Muscle of arm (tissue), 12 donors: ENCODE measurements around the gene PYGO2. TPM values are rescaled to one million over a fixed set of nuclear protein-coding genes. Genes with fewer than 3 reads are reported as not detected.

ENCODE experiments used
- DNase-seq: peaks from one replicate; pipeline ENCODE4 v3.0.0-alpha.2; 2013
- polyA plus RNA-seq, 12 donors: library from polyadenylated mRNA; unstranded; fragments of 120-200 nt; gene quantifications; one replicate each; pipeline ENCODE4 v1.2.1, GENCODE V29; 2013; ENCODE audit not compliant: insufficient read length in 12 of 12

PYGO2 gene
- polyA plus RNA-seq, 12 donors: 21.7 to 39.5 (median 28.7) TPM; not detected in 1

DNA sequence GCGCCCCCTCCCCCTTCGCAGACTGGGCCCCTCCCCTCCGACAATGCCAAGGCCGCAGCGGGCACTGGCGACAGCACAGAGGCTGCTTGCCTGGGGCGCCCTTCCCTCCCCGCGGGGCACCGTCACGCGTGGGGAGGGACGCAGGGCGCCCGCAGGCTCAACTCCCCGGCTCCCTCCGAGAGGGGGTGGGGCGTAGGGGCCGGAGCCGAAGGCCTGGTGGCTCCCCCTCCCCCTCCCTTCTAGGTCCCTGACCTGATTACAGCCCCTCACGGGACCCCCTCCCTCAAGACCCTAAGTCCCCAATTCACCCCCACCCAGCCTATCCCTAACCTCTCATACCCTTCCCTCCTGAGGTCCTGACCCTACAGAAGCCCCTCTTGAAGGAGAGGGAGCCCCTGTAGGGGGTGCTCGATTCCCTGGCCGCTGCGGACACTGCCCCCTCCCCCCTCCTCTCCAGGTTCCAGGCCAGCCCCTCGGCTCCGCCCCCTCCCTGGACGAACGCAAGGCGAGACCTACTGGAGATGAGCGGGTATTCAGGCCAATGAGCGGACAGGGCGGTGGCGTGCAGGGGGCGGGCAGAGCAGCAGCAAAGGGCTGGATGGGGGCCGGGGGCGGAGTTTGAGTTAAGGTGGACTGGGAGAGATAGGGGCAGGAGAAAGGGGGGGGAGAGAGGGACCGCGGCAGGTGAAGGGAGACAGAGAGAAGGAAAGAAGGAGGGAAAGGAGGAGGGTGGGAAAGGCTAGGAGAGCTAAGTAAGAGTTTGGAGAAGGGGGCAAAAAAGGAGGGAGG is 40.3 kb upstream of the PYGO2 start:
- DNase-seq: peak; percentile 100

DNA sequence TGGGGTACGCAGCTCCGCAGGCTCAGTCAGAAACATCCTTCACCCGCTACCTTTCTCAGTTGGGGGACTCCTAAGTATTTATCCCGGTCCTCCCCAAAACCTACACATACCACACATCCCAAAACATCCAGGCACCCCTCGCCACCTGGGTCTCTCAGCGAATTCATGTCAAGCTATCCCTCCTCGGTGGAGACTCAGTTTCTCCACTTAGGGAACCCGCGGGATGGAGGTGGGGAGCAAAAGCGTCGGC is 39.8 kb upstream of the PYGO2 start:
- DNase-seq: no peak

DNA sequence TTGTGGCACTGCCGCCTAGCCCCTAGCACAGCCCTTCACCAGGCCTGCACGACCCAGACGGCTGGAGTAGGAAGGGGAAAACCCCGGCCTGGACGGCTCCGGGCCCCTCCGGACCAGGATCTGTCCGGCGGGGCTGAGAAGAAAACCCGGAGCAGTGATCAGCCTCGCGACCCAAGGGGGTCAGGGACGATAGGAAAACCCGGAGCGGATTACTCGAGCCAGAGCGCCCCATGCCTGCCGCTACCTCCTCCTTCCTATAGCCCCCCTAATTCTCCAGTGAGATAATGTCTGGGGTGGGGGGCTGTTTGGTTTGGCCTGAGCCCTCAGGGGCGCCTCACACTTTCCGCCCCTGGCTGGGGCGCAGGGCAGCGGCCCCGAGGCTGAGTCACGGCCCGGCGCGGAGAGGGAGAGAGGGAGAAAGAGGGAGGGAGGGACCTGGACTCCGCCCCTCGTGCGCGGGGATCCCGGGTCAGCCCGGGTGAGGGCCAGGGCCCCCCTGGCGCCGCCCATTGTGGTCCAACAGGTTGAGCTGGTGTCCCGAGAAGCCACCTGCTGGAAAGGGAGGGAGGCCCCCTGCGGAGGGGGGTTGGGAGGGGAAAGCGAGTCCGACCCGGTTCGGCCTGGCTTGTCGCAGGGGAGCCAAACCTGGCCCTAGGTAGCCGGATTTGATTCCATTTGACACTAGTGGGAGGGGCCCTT is 39.3 kb upstream of the PYGO2 start:
- peak; percentile 93 for DNase-seq

DNA sequence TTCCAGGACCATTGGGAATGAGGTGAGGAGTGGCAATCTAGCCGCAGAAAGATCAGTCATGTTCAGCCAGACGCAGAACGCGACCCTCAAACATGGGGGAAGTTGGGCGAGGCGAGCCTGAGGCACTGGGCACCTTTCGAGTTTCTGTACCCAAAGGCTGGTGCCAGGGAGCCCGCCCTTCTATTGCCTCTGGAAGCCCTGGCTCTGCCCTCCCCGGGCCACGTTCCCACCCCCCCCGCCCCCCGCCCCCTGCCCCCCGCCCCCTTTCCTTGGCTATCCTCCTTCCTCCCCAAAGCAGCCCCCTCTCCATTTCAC is 38.8 kb upstream of the PYGO2 start:
- DNase-seq: peak; percentile 35

DNA sequence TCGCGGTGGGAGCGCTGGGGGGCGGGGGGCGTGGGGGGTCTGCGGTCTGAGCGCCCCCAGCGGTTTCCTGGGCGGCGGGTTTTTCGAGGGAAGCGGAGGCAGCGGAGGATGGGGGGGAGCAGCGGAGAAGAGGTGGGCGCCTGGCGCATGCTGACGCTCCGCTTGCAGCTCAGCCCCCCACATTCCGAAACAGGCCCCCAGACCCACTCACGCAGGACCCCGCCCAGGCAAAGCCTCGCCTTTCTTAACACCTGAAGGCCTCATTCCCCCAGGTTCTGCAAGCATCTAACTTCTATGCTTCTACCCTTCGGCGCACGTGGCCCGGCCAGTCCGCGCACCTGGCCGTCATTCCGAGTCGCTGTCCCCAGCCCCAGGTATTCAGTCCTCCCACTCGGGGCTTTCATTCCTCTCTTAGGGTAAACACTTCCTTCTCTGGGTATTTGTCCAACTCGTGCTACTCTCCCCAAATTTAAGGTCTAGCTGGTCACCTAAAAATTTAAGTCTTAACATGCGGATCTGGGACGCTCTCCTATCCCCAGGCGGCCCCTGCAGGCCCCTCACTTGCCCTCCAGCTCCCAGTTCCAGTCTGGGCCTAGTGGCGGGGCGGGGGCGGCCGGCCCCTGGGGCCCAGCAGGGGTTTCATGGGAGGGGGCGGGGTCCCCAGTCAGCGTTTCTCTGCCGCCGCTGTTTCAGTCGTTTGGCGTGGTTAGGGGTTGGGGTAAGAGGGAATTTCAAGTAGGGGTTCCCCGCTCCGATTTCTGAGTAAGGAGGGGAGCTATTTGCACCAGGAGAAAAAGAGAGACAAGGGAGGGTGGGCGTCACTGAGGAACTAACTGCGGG is 38.2 kb upstream of the PYGO2 start:
- no peak for DNase-seq

DNA sequence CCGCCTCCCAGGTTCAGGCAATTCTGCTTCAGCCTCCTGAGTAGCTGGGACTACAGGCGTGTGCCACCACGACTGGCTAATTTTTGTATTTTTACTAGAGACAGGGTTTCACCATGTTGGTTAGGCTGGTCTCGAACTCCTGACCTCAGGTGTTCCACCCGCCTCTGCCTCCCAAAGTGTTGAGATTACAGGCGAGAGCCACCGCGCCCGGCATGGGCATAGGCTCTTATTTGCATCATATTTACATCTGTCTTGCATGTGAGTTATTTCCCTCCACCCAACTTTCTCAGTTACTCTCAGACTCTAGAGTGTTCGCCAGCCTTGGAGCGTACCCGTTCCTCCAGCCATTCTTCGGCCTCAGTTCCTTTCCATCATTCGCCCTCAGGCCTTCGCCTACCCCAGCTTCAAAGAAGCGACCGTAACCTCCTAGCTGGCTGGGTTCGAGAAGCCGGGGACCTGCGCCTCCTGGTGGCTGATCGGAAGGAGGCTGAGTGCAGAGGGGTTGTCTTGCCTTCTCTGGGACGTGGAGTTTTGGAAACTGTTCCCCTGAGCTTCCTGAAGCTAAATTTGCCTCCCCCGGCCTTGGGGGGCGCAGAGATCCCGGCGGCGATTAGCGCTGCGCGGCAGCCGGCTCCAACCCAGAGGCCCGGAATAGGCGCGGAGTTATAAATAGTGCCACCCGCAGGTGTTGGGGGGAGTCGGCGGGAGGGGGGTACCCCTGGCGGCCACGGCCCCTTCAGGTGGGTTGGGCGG is 37.4 kb upstream of the PYGO2 start:
- peak; percentile 75 for DNase-seq

DNA sequence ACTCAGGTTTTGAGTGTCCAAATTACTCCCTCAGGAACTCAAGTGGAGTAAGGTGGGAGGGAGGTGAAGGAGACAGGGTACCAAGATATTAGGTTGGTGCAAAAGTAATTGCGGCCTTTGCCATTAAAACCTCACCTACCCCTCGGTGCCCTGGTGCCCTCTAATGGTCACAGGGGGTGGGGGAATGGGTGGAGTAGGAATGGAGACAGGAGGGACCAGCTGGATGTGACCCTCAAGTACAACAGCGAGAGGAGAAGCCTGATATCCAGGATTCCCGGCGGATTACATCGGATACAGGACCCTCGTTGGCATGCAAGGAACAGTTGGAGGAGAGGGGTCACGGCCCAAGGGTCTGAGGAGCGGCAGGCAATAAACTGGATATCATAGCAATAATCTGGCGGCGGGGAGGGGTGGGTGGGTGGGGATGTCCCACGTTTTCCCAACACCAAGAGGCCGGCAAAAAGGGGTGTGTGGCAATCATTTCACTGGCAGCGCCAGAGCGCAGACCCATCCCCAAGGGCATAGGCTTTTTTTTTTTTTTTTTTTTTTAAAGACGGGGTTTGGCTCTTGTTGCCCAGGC is 36.7 kb upstream of the PYGO2 start:
- DNase-seq: no peak

DNA sequence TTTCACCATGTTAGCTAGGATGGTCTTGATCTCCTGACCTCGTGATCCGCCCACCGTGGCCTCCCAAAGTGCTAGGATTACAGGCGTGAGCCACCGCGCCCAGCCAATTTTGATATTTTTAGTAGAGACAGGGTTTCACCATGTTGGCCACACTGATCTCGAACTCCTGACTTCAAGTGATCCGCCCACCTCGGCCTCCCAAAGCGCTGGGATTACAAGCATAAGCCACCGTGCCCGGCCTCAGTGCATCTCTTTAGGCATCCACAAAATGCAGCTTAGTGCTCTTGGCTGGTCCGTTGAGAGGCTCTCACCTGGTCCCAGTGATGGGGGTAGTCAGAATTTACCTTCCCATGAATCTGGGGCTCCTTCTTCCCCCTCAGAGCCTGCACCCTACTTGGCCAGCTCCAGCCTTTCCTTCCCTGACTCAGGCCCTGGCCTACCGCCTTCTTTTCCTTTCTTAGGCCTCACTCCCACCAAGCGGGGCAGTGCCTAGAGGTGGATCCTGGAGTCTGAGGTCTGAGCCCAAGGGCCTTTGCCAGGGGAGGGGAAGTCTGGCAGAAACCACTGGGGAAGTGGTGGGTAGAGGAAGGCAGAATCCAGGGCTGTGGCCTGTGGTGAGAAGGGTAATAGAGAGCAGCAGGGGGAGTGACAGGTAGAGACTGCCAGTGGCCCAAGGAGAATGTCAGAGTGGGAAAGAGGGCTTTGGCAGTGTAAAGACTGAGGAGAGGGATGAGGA is 35.6 kb upstream of the PYGO2 start:
- DNase-seq: no peak

DNA sequence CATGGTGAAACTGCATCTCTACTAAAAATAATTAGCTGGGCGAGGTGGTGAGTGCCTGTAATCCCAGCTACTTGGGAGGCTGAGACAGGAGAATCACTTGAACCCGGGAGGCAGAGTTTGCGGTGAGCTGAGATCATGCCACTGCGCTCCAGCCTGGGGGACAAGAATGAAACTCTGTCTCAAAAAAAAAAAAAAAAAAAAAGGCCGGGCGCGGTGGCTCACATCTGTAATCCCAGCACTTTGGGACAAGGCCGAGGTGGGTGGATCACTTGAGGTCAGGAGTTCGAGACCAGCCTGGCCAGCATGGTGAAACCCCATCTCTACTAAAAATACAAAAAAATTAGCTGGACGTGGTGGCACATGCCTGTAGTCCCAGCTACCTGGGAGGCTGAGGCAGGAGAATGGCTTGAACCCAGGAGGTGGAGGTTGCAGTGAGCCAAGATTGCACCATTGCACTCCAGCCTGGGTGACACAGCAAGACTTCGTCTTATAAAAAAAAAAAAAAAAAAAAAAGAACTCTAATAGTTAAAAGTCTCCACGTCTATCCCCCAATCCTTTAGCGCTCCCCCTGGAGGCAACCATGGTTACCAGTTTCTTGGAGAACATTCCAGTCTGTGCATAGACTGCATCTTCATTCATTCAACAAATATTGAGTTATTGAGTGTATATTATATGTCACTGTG is 33.9 kb upstream of the PYGO2 start:
- DNase-seq: peak; percentile 58

DNA sequence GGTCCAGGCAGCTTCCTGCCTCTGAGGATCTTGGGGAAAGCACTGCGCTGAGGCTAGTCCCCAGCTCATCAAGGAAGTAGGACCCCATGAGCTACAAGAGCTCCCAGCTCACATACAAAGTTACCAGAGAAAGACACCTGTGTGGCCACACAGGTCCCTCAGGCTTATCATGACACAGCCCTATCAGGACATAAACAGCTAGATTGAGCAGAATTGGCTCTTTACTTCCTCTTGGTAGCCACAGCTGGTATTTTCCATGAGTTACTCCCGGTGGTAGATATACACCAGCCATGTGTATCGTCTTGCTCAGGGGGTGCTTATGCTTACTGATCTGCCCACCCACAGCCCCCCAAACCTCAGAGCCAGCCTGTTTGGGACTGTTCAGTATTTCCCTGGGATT is 33.0 kb upstream of the PYGO2 start:
- DNase-seq: no peak

DNA sequence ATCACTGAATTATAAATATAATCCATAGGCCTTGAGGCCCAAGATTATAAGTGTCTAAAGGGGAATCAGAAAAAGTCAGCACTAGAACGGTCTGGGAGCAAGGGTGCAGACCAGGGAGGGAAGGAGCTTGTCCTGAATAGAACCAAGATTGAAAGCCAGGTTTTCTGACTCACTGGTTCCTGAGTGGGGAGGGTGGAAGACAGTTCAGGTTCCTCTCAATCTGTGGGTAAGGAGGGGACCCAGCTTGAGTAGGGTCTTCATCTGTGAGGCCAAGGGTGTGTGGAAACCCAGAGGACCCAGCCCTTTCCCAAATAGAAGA is 32.6 kb upstream of the PYGO2 start:
- DNase-seq: no peak

DNA sequence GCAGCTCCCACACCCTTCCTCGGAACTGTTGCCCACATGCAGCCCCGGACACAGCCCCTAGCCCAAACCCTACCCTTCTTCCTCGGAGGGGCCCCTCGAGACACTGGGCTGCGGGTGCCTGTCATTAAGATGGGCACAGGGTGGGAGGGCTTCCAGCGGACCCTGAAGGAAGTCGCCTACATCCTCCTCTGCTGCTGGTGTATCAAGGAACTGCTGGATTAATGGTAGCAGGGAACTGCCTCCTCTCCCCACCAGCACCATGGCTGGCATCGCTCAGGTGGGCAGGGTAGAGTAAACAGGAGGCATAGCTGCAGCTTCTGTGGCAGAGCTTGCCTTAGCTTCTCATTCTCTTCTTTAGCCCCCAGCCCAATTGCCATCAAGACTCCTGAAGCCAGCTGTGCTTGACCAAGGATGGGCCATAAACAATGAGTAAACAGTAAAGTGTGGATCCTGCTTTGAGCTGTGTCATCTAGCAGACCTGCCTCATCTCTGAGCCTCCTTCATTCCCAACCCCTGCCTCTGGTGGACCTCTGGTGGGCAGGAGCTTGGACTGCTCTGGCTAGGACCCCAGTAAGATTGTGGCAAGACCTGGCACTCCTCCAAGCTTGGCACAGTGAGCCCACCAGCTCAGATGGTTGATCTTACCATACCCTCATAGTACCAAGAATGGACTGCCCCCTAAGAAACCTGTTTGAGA is 32.1 kb upstream of the PYGO2 start, which contains the start of gene LENEP:
Gene LENEP (plus strand): TSS at position 15 of the 697 bp plus-strand sequence. CDS start 22 bp downstream, at position 37.
- DNase-seq: no peak

DNA sequence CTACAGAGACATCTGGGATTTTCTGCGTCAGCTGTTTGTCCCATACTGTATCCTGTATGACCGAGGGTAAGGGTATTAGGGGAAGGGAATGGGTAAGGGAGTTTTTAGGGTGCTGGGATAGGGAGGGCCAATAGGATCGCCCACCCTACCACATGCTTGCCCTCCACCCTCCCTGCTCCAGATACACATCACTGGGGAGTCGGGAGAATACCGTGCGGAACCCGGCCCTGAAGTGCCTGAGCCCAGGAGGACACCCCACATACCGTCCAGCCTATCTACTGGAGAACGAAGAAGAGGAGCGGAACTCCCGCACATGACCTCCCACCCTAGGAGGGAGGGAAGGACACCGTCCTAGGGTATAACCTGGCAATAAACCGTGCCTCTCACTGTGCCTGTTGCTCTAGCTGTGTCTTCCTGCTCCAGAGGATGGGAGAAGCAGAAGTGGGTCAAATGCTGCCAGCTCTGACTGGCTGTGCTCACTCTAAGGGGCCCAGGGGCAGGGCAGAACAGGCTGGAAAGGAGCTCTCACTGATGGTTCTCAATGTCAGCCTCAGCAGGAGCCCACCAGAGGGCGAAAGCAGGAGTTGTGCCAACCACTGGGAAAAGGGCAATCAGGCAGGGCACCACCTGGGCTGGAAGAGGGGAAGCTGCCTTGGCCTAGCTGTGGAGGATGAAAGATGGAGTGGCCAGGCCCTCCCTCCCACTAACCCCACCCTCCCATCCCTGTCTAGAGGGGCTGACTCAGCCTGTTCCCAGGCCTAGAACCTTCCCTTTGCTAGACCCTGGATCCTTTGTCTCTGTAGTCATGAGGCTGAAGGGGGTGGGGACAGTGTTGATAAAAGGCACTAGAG is 31.4 kb upstream of the PYGO2 start:
- no peak for DNase-seq

DNA sequence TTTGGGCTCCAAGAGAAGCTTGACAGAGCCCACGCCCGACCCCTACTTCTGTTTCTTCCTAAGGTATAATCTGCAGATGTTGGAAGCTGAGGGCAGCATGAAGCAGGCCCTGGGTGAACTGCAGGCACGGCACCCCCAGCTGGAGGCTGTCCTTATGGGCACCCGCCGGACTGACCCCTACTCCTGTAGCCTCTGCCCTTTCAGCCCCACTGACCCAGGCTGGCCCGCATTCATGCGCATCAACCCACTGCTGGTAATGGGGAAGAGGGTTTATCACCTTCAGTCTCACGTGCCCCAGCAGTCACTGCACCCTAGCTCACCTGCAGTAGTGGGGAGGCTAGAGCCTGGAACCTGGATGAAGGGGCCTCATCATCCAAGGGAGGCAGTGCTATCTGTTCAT is 28.7 kb upstream of the PYGO2 start:
- no peak for DNase-seq

DNA sequence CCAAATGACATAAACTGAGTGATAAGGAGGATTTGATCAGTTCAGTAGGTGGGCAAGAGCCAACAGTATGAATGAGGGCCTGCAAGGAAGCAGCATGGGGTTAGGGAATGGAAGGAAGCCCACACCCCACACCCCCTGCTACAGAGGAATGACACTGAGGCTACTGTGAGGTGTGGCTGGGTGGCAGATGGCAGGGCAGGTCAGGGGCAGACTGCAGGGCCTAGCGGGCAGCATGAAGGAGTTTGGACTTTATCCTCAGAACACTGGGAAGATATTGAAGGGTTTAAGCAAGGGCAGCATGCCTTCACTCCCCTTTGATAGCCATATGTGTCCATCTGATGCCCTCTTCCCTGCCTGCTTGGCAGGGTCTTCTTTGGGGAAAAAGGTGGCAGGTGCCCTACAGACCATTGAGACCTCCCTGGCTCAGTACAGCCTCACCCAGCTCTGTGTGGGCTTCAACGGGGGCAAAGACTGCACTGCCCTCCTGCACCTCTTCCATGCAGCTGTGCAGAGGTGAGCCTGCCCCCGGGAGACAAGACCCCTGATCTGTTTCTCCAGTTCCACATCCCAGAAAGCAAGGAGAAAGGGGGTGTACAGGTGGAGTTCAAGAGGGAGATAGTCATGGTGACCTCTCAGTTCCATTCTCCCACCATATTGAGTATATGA is 27.7 kb upstream of the PYGO2 start:
- no peak for DNase-seq

DNA sequence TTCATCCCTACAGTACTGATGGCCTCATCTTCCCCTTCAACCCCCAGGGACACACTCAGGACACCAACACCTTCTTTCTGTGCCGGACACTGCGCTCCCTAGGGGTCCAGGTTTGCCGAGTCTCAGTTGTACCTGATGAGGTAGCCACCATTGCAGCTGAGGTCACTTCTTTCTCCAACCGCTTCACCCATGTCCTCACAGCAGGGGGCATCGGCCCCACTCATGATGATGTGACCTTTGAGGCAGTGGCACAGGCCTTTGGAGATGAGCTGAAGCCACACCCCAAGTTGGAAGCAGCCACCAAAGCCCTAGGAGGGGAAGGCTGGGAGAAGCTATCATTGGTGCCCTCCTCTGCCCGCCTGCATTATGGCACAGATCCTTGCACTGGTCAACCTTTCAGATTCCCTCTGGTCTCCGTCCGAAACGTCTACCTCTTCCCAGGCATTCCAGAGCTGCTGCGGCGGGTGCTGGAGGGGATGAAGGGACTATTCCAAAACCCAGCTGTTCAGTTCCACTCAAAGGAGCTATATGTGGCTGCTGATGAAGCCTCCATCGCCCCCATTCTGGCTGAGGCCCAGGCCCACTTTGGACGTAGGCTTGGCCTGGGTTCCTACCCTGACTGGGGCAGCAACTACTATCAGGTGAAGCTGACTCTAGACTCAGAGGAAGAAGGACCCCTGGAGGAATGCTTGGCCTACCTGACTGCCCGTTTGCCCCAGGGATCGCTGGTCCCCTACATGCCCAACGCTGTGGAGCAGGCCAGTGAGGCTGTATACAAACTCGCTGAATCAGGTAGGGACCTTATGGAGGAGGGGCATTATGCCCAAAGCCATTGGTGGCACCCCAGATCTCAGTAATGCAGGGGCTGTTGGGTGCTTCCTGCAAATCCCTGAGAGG is 26.7 kb upstream of the PYGO2 start:
- no peak for DNase-seq

DNA sequence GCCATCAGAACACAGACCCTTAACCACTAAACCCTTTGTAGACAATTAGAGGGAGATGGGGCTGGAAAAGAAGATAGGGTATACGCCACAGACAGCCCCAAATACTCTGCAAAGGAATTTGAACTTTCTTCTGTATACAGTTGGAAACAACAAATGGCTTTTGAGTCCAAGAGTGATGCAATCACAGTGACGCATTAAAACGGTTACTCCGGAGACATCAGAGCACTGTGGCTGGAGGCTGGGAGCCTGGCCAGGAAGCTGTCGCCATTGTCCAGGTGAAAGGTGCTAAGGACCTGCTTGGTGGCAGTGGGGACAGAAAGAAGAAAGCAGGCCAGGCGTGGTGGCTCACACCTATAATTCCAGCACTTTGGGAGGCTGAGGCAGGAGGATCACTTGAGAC is 25.7 kb upstream of the PYGO2 start:
- no peak for DNase-seq
